K562 (cell line): Measurements from ENCODE around the gene DCUN1D3.

Experiments
- MEF2A ChIP-seq: IDR thresholded peaks from 2 replicates; pipeline ENCODE4 v1.6.1; 2011; ENCODE audit warnings: low read depth, mild to moderate bottlenecking, low read length, moderate library complexity; ENCODE audit not compliant: control insufficient read depth
- ZNF75A ChIP-seq: fragments of 450-650 bp; formaldehyde crosslinking; IDR thresholded peaks from 2 replicates; pipeline ENCODE4 v1.4.0; 2020; ENCODE audit warnings: mild to moderate bottlenecking

DNA sequence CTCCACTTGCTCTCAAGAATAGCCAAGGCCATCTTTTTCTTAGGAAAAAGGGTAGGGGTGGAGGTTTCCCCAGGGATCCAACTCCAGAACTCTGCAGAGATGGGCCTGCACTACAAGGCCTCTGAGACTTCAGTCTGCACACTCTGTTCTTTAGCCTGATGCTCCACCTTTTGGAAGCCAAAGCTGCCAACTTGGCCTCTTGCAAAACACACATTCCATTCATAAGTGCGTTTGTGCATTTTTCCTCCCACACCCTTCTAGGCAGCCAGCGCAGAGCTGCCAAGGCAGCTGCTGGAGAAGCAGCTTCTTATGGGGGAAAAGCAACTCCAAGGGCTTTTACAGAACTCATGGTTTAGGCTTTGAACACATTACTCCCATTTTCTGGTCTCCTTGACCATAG lies 48.6 kb downstream of the DCUN1D3 start:
- no peak for TF ChIP-seq ZNF75A (CRISPR knock-in tag)
- TF ChIP-seq MEF2A, result no peak
